KMS-11 (cell line): Measurements from ENCODE around the gene LRFN4.

Experiments used
- H2AFZ ChIP-seq: fragments of 200-600 bp; sonication (generic); 2 replicates; pipeline ENCODE4 v1.6.1; 2016; ENCODE audit warnings: antibody characterized with exemption, mixed run types, low read depth
- H3K27ac ChIP-seq: fragments of 200-600 bp; sonication (generic); 2 replicates; pipeline ENCODE4 v1.6.1; 2016; ENCODE audit warnings: mild to moderate bottlenecking, mixed run types
- H3K27me3 ChIP-seq: fragments of 200-600 bp; sonication (generic); 2 replicates; pipeline ENCODE4 v1.6.1; 2017; ENCODE audit warnings: mild to moderate bottlenecking, low read depth, mixed run types, moderate library complexity; ENCODE audit not compliant: insufficient read depth
- H3K36me3 ChIP-seq: fragments of 200-600 bp; sonication (generic); 2 replicates; pipeline ENCODE4 v1.6.1; 2017; ENCODE audit warnings: mild to moderate bottlenecking, mixed run types; ENCODE audit not compliant: insufficient read depth
- H3K4me1 ChIP-seq: fragments of 200-600 bp; sonication (generic); 2 replicates; pipeline ENCODE4 v1.6.1; 2016; ENCODE audit warnings: mild to moderate bottlenecking, low read depth, mixed run types; ENCODE audit not compliant: poor library complexity, severe bottlenecking
- H3K4me2 ChIP-seq: fragments of 200-600 bp; sonication (generic); 2 replicates; pipeline ENCODE4 v1.7.0; 2016; ENCODE audit warnings: mild to moderate bottlenecking, mixed run types
- H3K4me3 ChIP-seq: fragments of 200-600 bp; sonication (generic); IDR thresholded peaks from 2 replicates; pipeline ENCODE4 v1.6.1; 2017; ENCODE audit warnings: low read depth, low read length, mixed read lengths; ENCODE audit not compliant: insufficient read depth
- H3K79me2 ChIP-seq: fragments of 200-600 bp; sonication (generic); 2 replicates; pipeline ENCODE4 v1.6.1; 2016; ENCODE audit warnings: low read depth, mixed run types; ENCODE audit not compliant: insufficient read depth
- H3K9ac ChIP-seq: fragments of 200-600 bp; sonication (generic); 2 replicates; pipeline ENCODE4 v1.6.1; 2016; ENCODE audit warnings: mild to moderate bottlenecking, mixed run types
- H4K20me1 ChIP-seq: fragments of 200-600 bp; sonication (generic); 2 replicates; pipeline ENCODE4 v1.6.1; 2016; ENCODE audit warnings: mild to moderate bottlenecking, mixed run types; ENCODE audit not compliant: insufficient read depth
- TF ChIP-seq, protein P1 (sequence below): fragments of 200-600 bp; sonication (generic); conservative IDR thresholded peaks from 2 replicates; pipeline ENCODE4 v1.6.1; 2017; ENCODE audit warnings: low read depth, mild to moderate bottlenecking, antibody characterized with exemption, low read length, moderate library complexity, mixed read lengths

LRFN4 gene

DNA sequence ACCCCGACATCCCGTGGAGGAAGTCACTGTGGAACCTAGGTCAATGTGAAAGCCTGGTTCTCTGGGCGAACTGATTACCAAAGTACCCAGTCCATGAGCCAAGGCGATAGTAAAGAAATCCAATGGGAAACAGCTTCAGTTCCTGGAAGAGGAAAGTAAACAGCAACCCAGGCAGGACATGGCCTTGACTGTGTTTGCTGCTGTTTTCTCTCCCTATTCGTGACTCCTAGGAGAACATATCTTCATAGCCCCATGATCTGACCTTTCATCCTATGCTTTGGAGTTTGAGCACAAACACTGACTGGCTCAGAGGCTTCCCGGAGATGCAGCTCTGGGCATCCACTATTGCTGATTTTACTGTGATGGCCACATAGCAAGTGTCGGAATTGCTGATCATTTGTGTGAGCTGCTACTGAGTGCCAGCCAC is 45.1 kb downstream of the LRFN4 start:
- H3K4me1 ChIP-seq, result peaks cover 13% of the 10 kb centered on the region
- H3K27ac ChIP-seq, result no peak overlapping the region
- H3K79me2 ChIP-seq, result no peaks in the 10 kb centered on the region
- H3K9ac ChIP-seq, result no peak overlapping the region
- H3K4me2 ChIP-seq, result no peak overlapping the region
- H3K27me3 ChIP-seq, result no peaks in the 10 kb centered on the region
- H2AFZ ChIP-seq, result no peak overlapping the region
- H4K20me1 ChIP-seq, result no peaks in the 10 kb centered on the region
- no peak overlapping the region for H3K4me3 ChIP-seq
- no peaks in the 10 kb centered on the region for H3K36me3 ChIP-seq
- TF ChIP-seq, protein P1, sequence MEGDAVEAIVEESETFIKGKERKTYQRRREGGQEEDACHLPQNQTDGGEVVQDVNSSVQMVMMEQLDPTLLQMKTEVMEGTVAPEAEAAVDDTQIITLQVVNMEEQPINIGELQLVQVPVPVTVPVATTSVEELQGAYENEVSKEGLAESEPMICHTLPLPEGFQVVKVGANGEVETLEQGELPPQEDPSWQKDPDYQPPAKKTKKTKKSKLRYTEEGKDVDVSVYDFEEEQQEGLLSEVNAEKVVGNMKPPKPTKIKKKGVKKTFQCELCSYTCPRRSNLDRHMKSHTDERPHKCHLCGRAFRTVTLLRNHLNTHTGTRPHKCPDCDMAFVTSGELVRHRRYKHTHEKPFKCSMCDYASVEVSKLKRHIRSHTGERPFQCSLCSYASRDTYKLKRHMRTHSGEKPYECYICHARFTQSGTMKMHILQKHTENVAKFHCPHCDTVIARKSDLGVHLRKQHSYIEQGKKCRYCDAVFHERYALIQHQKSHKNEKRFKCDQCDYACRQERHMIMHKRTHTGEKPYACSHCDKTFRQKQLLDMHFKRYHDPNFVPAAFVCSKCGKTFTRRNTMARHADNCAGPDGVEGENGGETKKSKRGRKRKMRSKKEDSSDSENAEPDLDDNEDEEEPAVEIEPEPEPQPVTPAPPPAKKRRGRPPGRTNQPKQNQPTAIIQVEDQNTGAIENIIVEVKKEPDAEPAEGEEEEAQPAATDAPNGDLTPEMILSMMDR, result no peak

DNA sequence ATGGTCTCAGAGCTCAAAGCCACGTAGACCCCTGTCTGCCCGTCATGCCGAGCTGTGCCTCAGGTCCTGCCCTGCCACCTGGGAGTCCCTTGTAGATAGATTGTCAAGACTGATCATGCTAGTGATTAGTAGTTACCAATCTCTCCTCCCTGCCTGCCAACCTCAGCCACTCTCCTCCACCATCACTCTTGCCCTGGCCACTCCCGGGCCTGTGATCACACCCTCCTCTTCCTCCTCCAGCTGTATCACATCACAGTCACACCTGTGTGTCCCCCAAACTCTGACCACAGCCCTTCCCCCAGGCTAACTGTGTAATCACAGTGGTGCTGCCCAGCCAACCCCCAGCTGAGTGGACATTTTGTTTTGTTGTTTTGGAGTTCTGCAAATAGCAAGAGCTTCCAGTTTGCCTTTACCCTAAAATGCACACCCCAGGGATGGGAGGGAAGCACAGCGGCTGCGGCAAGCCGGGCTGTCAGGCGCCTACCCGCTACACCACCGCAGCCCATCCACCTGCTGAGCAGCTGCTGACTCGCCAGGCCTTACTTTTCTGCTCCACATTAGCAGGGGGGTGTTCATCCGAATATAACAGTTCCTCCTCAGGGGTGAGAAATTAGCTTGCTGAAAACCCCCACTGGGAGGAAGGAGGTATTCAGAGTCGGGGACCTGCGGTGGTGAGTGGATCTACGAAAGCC is 45.8 kb downstream of the LRFN4 start:
- Histone ChIP-seq H3K4me2 (no peak overlapping the region), H3K27me3 (no peaks in the 10 kb centered on the region), H3K4me3 (no peak overlapping the region), H3K27ac (no peak overlapping the region), H4K20me1 (no peaks in the 10 kb centered on the region), H3K9ac (no peak overlapping the region), H3K79me2 (no peaks in the 10 kb centered on the region), H3K36me3 (no peaks in the 10 kb centered on the region), H2AFZ (no peak overlapping the region), H3K4me1 (peaks cover 13% of the 10 kb centered on the region)
- TF ChIP-seq, protein P1, result no peak

DNA sequence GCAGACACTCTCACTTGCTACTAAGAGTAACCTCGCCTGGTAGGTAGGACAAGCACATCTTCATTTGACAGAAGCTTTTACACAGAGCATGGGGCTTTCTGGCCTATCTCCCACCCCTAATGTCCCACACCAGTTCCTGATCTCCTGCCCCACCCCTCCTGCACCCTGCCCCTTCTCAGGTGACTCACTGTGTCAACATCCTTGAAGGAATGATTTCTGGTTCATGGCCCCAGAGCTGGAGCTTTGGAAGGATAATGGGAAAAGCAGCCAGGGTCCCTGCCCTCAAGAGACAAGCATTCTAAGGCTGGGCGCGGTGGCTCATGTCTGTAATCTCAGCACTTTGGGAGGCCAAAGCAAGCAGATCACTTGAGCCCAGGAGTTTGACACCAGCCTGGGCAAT is 47.2 kb downstream of the LRFN4 start:
- Histone ChIP-seq H3K79me2 (no peaks in the 10 kb centered on the region), H3K4me2 (no peak overlapping the region), H3K27me3 (no peaks in the 10 kb centered on the region), H3K27ac (no peak overlapping the region), H3K9ac (no peak overlapping the region), H4K20me1 (no peaks in the 10 kb centered on the region), H3K4me3 (no peak overlapping the region), H2AFZ (no peak overlapping the region), H3K4me1 (peaks cover 13% of the 10 kb centered on the region), H3K36me3 (no peaks in the 10 kb centered on the region)
- TF ChIP-seq, protein P1, result no peak

DNA sequence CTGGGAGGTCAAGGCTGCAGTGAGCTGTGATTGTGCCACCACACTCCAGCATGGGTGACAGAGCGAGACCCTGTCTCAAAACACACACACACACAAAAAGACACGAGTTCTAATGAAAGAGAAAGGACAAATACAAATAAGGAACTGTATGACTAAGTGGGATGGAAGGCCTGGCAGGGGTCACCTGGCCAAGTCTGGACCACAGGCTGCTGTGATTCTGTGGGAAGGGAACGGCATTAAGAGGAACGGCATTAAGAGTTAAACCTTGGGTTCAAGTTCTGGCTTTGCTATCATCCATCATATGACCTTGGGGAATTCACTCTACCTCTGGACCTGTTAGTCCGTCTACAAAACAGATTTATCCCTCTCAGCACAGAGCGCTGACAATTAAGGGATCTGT is 47.7 kb downstream of the LRFN4 start:
- H3K9ac ChIP-seq, result no peak overlapping the region
- TF ChIP-seq, protein P1, result no peak

More for the DNA sequence above, 47.7 kb downstream of the LRFN4 start:
- peaks cover 13% of the 10 kb centered on the region for H3K4me1 ChIP-seq
- H3K79me2 ChIP-seq, result no peaks in the 10 kb centered on the region
- no peak overlapping the region for H3K4me3 ChIP-seq
- H2AFZ ChIP-seq, result no peak overlapping the region
- H3K36me3 ChIP-seq, result no peaks in the 10 kb centered on the region
- no peak overlapping the region for H3K27ac ChIP-seq
- no peaks in the 10 kb centered on the region for H3K27me3 ChIP-seq
- H4K20me1 ChIP-seq, result no peaks in the 10 kb centered on the region
- H3K4me2 ChIP-seq, result no peak overlapping the region
